Endodermal cell (in vitro differentiated cells): Measurements from ENCODE around the gene NUDCD3. TPM values are rescaled to one million over a fixed set of nuclear protein-coding genes. Genes with fewer than 3 reads are reported as not detected.
"Not testable (repeated sequence)": the region's sequence is repeated elsewhere in the genome, so short reads cannot be mapped to it uniquely, and the experiment has no call there.

ENCODE experiments used
- DNase-seq: peaks from one replicate; pipeline ENCODE4 v3.0.0-alpha.2; 2017
- H3K27ac ChIP-seq: 2 replicates; pipeline ENCODE4 v1.5.1; 2013; ENCODE audit warnings: mild to moderate bottlenecking, low read depth, low read length, moderate library complexity
- H3K27me3 ChIP-seq: 2 replicates; pipeline ENCODE4 v1.6.1; 2013; ENCODE audit warnings: mild to moderate bottlenecking, low read length, moderate library complexity; ENCODE audit not compliant: insufficient read depth, control insufficient read depth, poor library complexity, severe bottlenecking
- H3K36me3 ChIP-seq: 2 replicates; pipeline ENCODE4 v1.7.0; 2013; ENCODE audit warnings: mild to moderate bottlenecking, low read length, moderate library complexity; ENCODE audit not compliant: control insufficient read depth, insufficient read depth
- H3K4me1 ChIP-seq: one replicate; pipeline ENCODE4 v1.7.0; 2013; ENCODE audit warnings: low read length; ENCODE audit not compliant: control insufficient read depth, insufficient read depth
- H3K4me3 ChIP-seq: 2 replicates; pipeline ENCODE4 v1.5.1; 2013; ENCODE audit warnings: mild to moderate bottlenecking, low read length, moderate library complexity
- H3K9ac ChIP-seq: 2 replicates; pipeline ENCODE4 v1.6.1; 2013; ENCODE audit warnings: mild to moderate bottlenecking, low read length, moderate library complexity; ENCODE audit not compliant: poor library complexity, severe bottlenecking; ENCODE audit errors: extremely low read depth
- H3K9me3 ChIP-seq: 2 replicates; pipeline ENCODE4 v1.6.1; 2013; ENCODE audit warnings: mild to moderate bottlenecking, low read length, moderate library complexity; ENCODE audit not compliant: control insufficient read depth
- H3K27ac Mint-ChIP-seq: 2 replicates; pipeline ENCODE4 v1.8.0; 2020; ENCODE audit warnings: mixed read lengths
- H3K27me3 Mint-ChIP-seq: 2 replicates; pipeline ENCODE4 v1.8.0; 2021; ENCODE audit warnings: mild to moderate bottlenecking, mixed read lengths; ENCODE audit not compliant: insufficient read depth
- H3K36me3 Mint-ChIP-seq: 2 replicates; pipeline ENCODE4 v1.8.0; 2020; ENCODE audit warnings: low read depth, mixed read lengths
- H3K4me1 Mint-ChIP-seq: 2 replicates; pipeline ENCODE4 v1.8.0; 2020; ENCODE audit warnings: mixed read lengths
- H3K4me3 Mint-ChIP-seq: 2 replicates; pipeline ENCODE4 v1.8.0; 2020; ENCODE audit warnings: mild to moderate bottlenecking, moderate library complexity, mixed read lengths
- H3K9me3 Mint-ChIP-seq: 2 replicates; pipeline ENCODE4 v1.8.0; 2020; ENCODE audit warnings: mild to moderate bottlenecking, mixed read lengths
- CTCF ChIP-seq: fragments of 200-600 bp; sonication (generic); conservative IDR thresholded peaks from 2 replicates; pipeline ENCODE4 v1.5.0; 2021; ENCODE audit warnings: antibody characterized with exemption, mild to moderate bottlenecking
- WGBS, 2 experiments: methylation state at CpG; one replicate each; pipeline versions ENCODE4 v1.1.5 to v1.1.7; 2013; ENCODE audit warnings: missing lambda C conversion rate in 2 of 2, mixed read lengths in 1 of 2; ENCODE audit not compliant: insufficient coverage in 1 of 2, insufficient read length in 1 of 2; 5-methylcytosine and 5-hydroxymethylcytosine counted together
- total RNA-seq, 2 donors: library from RNA; stranded (reverse); fragmentation: NEBNext Ultra II Directional in 1 of 2; extraction: Animal tissue kit (Norgen Biotek cat#: 25700) in 1 of 2; gene quantifications; 2 replicates in 1 of 2; 3 replicates in 1 of 2; pipeline ENCODE4 v1.2.1, GENCODE V29; 2021

Gene NUDCD3
- total RNA-seq, 2 donors from 2014 or later, result 80.8 to 116 TPM

GRCh38 chr7:44430054-44430453, 60.4 kb downstream of the NUDCD3 start:
- Mint-ChIP-seq H3K9me3 (no peaks in the 10 kb centered on the region), H3K27me3 (no peaks in the 10 kb centered on the region), H3K4me3 (no peak overlapping the region), H3K36me3 (peaks cover 18% of the 10 kb centered on the region), H3K27ac (no peak overlapping the region), H3K4me1 (no peaks in the 10 kb centered on the region)
- DNase-seq, result no peak
- H3K9ac ChIP-seq, result no peak overlapping the region
- no peaks in the 10 kb centered on the region for H3K9me3 ChIP-seq
- peaks cover 36% of the 10 kb centered on the region for H3K36me3 ChIP-seq
- no peaks in the 10 kb centered on the region for H3K4me1 ChIP-seq
- TF ChIP-seq CTCF, result no peak
- WGBS, 2 experiments, result 85 to 98% methylated on average over 4 of the region's 4 CpGs
- no peaks in the 10 kb centered on the region for H3K27me3 ChIP-seq
- H3K4me3 ChIP-seq, result no peak overlapping the region
- H3K27ac ChIP-seq, result no peak overlapping the region

GRCh38 chr7:44424762-44425161, 65.7 kb downstream of the NUDCD3 start:
- H3K27ac ChIP-seq, H3K4me3 ChIP-seq, H3K4me1 ChIP-seq, H3K9me3 ChIP-seq, H3K9ac ChIP-seq, H3K27me3 Mint-ChIP-seq, H3K27ac Mint-ChIP-seq, DNase-seq, H3K4me3 Mint-ChIP-seq, H3K27me3 ChIP-seq, H3K4me1 Mint-ChIP-seq, H3K9me3 Mint-ChIP-seq: not testable (repeated sequence)
- H3K36me3 ChIP-seq, result peaks cover 29% of the 10 kb centered on the region
- WGBS, 2 experiments, result 98 to 100% methylated on average over 2 of the region's 2 CpGs
- peaks cover 39% of the 10 kb centered on the region for H3K36me3 Mint-ChIP-seq

- Mint-ChIP-seq H3K4me3 (no peak overlapping the region), H3K9me3 (no peaks in the 10 kb centered on the region), H3K27me3 (no peaks in the 10 kb centered on the region), H3K36me3 (peaks cover 33% of the 10 kb centered on the region), H3K4me1 (peaks cover 7% of the 10 kb centered on the region), H3K27ac (no peak overlapping the region)
- no peaks in the 10 kb centered on the region for H3K27me3 ChIP-seq
- 93 to 95% methylated on average over 5 to 6 of the region's 6 CpGs for WGBS, 2 experiments
- no peak overlapping the region for H3K9ac ChIP-seq
- H3K9me3 ChIP-seq, result peaks cover 5% of the 10 kb centered on the region
- no peak for DNase-seq
- H3K4me3 ChIP-seq, result no peak overlapping the region
- peaks cover 20% of the 10 kb centered on the region for H3K36me3 ChIP-seq
- no peak for TF ChIP-seq CTCF
- H3K4me1 ChIP-seq, result no peaks in the 10 kb centered on the region
- H3K27ac ChIP-seq, result no peak overlapping the region
These were observed 73.5 kb downstream of the NUDCD3 start for GRCh38 chr7:44416941-44417340.

GRCh38 chr7:44415510-44415909, 74.9 kb downstream of the NUDCD3 start:
- Histone ChIP-seq H3K27me3 (no peaks in the 10 kb centered on the region), H3K36me3 (peaks cover 28% of the 10 kb centered on the region), H3K4me3 (no peak overlapping the region), H3K9ac (no peak overlapping the region), H3K27ac (no peak overlapping the region), H3K9me3 (peaks cover 19% of the 10 kb centered on the region), H3K4me1 (no peaks in the 10 kb centered on the region)
- Mint-ChIP-seq H3K4me1 (peaks cover 3% of the 10 kb centered on the region), H3K4me3 (no peak overlapping the region), H3K27ac (no peak overlapping the region), H3K36me3 (peaks cover 40% of the 10 kb centered on the region), H3K27me3 (no peaks in the 10 kb centered on the region), H3K9me3 (peaks cover 12% of the 10 kb centered on the region)
- no peak for TF ChIP-seq CTCF
- WGBS, 2 experiments, result 76 to 96% methylated on average over 2 to 3 of the region's 3 CpGs
- DNase-seq, result no peak
